Activated T-helper 2 cell treated with anti-CD3 and anti-CD28 coated beads, Interferon-gamma antibody, Interleukin-2, Interleukin-4, amounts not matched to agents 10 μg/mL and 5 μg/mL and 100 μg/mL, durations not matched to agents 14 hours and 24 hours and 36 hours (primary cell): ENCODE data around the gene MRPL36. TPM values are rescaled to one million over a fixed set of nuclear protein-coding genes. Genes with fewer than 3 reads are reported as not detected.
"Not testable (repeated sequence)": the region's sequence is repeated elsewhere in the genome, so short reads cannot be mapped to it uniquely, and the experiment has no call there.

ENCODE experiments used
- DNase-seq: peaks from one replicate; pipeline ENCODE4 v3.0.0; 2021; ENCODE audit warnings: low spot score
- H3K27ac Mint-ChIP-seq: one replicate; pipeline ENCODE4 v1.8.0; 2021; ENCODE audit warnings: mixed read lengths
- H3K27me3 Mint-ChIP-seq: one replicate; pipeline ENCODE4 v1.8.0; 2021; ENCODE audit warnings: low read depth, mixed read lengths
- H3K36me3 Mint-ChIP-seq: one replicate; pipeline ENCODE4 v1.8.0; 2021; ENCODE audit warnings: low read depth, mixed read lengths
- H3K4me1 Mint-ChIP-seq: one replicate; pipeline ENCODE4 v1.8.0; 2021; ENCODE audit warnings: low read depth, mixed read lengths
- H3K4me3 Mint-ChIP-seq: one replicate; pipeline ENCODE4 v1.8.0; 2021; ENCODE audit warnings: low read depth, mild to moderate bottlenecking, moderate library complexity, mixed read lengths
- H3K9me3 Mint-ChIP-seq: one replicate; pipeline ENCODE4 v1.8.0; 2021; ENCODE audit warnings: mixed read lengths
- intact Hi-C: fragments of 100-400 bp; cut with micrococcal nuclease; formaldehyde crosslinking; loops from one replicate; pipeline ENCODE4 v1.15.1; 2023
- total RNA-seq: library from RNA; stranded (reverse); gene quantifications from 2 replicates; pipeline ENCODE4 v1.2.3, GENCODE V29; 2022

The MRPL36 gene
- 96.1 and 96.4 TPM in 2 replicates for total RNA-seq

- H3K36me3 Mint-ChIP-seq, result peaks cover 70% of the 10 kb centered on the region
- H3K27me3 Mint-ChIP-seq, result no peaks in the 10 kb centered on the region
- peak within 1 kb of the TSS; percentile 96 for H3K4me3 Mint-ChIP-seq
Observed at GRCh38 chr5:1799602-1800471, at the start of gene MRPL36. Gene MRPL36, minus strand, starts transcription at chr5:1799837. Its CDS starts 902 bp downstream, at chr5:1798935.

GRCh38 chr5:1847611-1848010 is 48.0 kb upstream of the MRPL36 start:
- no peaks in the 10 kb centered on the region for H3K4me1 Mint-ChIP-seq
- H3K4me3 Mint-ChIP-seq, result no peak overlapping the region
- DNase-seq, result no peak
- no peaks in the 10 kb centered on the region for H3K9me3 Mint-ChIP-seq
- H3K27ac Mint-ChIP-seq, result no peak overlapping the region
- peaks cover 29% of the 10 kb centered on the region for H3K27me3 Mint-ChIP-seq
- H3K36me3 Mint-ChIP-seq, result no peaks in the 10 kb centered on the region
- intact Hi-C loops, result no loop called here

More at GRCh38 chr5:1799602-1800471, at the start of gene MRPL36:
- intact Hi-C loops, result loop anchor here (5.0 kb wide), 1 partner anchor 413 kb away; no protein-coding TSS in a partner anchor
- Mint-ChIP-seq H3K9me3 (no peaks in the 10 kb centered on the region), H3K27ac (peak within 1 kb of the TSS; percentile 97), H3K4me1 (peaks cover 38% of the 10 kb centered on the region)
- peak; percentile 84 for DNase-seq

GRCh38 chr5:1847056-1847455 is 47.4 kb upstream of the MRPL36 start:
- DNase-seq, result no peak
- intact Hi-C loops, result no loop called here
- no peaks in the 10 kb centered on the region for H3K9me3 Mint-ChIP-seq
- no peaks in the 10 kb centered on the region for H3K36me3 Mint-ChIP-seq
- peaks cover 29% of the 10 kb centered on the region for H3K27me3 Mint-ChIP-seq
- H3K27ac Mint-ChIP-seq, result no peak overlapping the region
- no peaks in the 10 kb centered on the region for H3K4me1 Mint-ChIP-seq
- no peak overlapping the region for H3K4me3 Mint-ChIP-seq

GRCh38 chr5:1846583-1846982 is 46.9 kb upstream of the MRPL36 start:
- Mint-ChIP-seq H3K4me3 (no peak overlapping the region), H3K36me3 (no peaks in the 10 kb centered on the region)
- intact Hi-C loops, result no loop called here

GRCh38 chr5:1845696-1846095 is 46.1 kb upstream of the MRPL36 start:
- Mint-ChIP-seq H3K9me3 (no peaks in the 10 kb centered on the region), H3K36me3 (no peaks in the 10 kb centered on the region), H3K27ac (no peak overlapping the region), H3K4me1 (no peaks in the 10 kb centered on the region), H3K27me3 (peaks cover 21% of the 10 kb centered on the region), H3K4me3 (no peak overlapping the region)
- intact Hi-C loops, result no loop called here
- no peak for DNase-seq

More at GRCh38 chr5:1846583-1846982, 46.9 kb upstream of the MRPL36 start:
- no peaks in the 10 kb centered on the region for H3K9me3 Mint-ChIP-seq
- H3K27ac Mint-ChIP-seq, result no peak overlapping the region
- DNase-seq, result no peak
- H3K4me1 Mint-ChIP-seq, result no peaks in the 10 kb centered on the region
- peaks cover 24% of the 10 kb centered on the region for H3K27me3 Mint-ChIP-seq

GRCh38 chr5:1844708-1845436 is 45.2 kb upstream of the MRPL36 start:
- no peak for DNase-seq
- intact Hi-C loops, result no loop called here
- no peaks in the 10 kb centered on the region for H3K4me1 Mint-ChIP-seq

GRCh38 chr5:1843761-1844160 is 44.1 kb upstream of the MRPL36 start:
- H3K27me3 Mint-ChIP-seq, result peaks cover 11% of the 10 kb centered on the region
- DNase-seq, intact Hi-C loops, H3K4me3 Mint-ChIP-seq, H3K9me3 Mint-ChIP-seq, H3K36me3 Mint-ChIP-seq, H3K27ac Mint-ChIP-seq, H3K4me1 Mint-ChIP-seq: not testable (repeated sequence)

More at GRCh38 chr5:1844708-1845436, 45.2 kb upstream of the MRPL36 start:
- no peaks in the 10 kb centered on the region for H3K36me3 Mint-ChIP-seq
- H3K27me3 Mint-ChIP-seq, result peaks cover 18% of the 10 kb centered on the region
- H3K9me3 Mint-ChIP-seq, result no peaks in the 10 kb centered on the region
- H3K4me3 Mint-ChIP-seq, result no peak overlapping the region
- H3K27ac Mint-ChIP-seq, result no peak overlapping the region

GRCh38 chr5:1842004-1842819 is 42.6 kb upstream of the MRPL36 start:
- intact Hi-C loops, result no loop called here
- no peak for DNase-seq
- Mint-ChIP-seq H3K27ac (no peak overlapping the region), H3K4me1 (no peaks in the 10 kb centered on the region), H3K9me3 (no peaks in the 10 kb centered on the region), H3K36me3 (no peaks in the 10 kb centered on the region), H3K27me3 (peaks cover 5% of the 10 kb centered on the region), H3K4me3 (no peak overlapping the region)

- Mint-ChIP-seq H3K4me3 (no peak overlapping the region), H3K27me3 (peaks cover 5% of the 10 kb centered on the region), H3K4me1 (no peaks in the 10 kb centered on the region), H3K36me3 (no peaks in the 10 kb centered on the region), H3K27ac (no peak overlapping the region), H3K9me3 (no peaks in the 10 kb centered on the region)
- DNase-seq, result no peak
- intact Hi-C loops, result no loop called here
Observed at GRCh38 chr5:1840741-1841521, 41.3 kb upstream of the MRPL36 start.

GRCh38 chr5:1840071-1840547 is 40.5 kb upstream of the MRPL36 start:
- Mint-ChIP-seq H3K4me1 (no peaks in the 10 kb centered on the region), H3K27me3 (peaks cover 5% of the 10 kb centered on the region), H3K9me3 (no peaks in the 10 kb centered on the region), H3K27ac (no peak overlapping the region), H3K36me3 (no peaks in the 10 kb centered on the region), H3K4me3 (no peak overlapping the region)
- no peak for DNase-seq
- intact Hi-C loops, result no loop called here

- Mint-ChIP-seq H3K36me3 (no peaks in the 10 kb centered on the region), H3K27ac (no peak overlapping the region), H3K27me3 (peaks cover 5% of the 10 kb centered on the region), H3K4me1 (no peaks in the 10 kb centered on the region), H3K4me3 (no peak overlapping the region), H3K9me3 (no peaks in the 10 kb centered on the region)
- DNase-seq, result no peak
- intact Hi-C loops, result no loop called here
Observed at GRCh38 chr5:1838013-1838412, 38.4 kb upstream of the MRPL36 start.
